Measurements from ENCODE around the gene GCH1.
"Not testable (repeated sequence)": the region's sequence is repeated elsewhere in the genome, so short reads cannot be mapped to it uniquely, and the experiment has no call there.

The GCH1 gene

DNA sequence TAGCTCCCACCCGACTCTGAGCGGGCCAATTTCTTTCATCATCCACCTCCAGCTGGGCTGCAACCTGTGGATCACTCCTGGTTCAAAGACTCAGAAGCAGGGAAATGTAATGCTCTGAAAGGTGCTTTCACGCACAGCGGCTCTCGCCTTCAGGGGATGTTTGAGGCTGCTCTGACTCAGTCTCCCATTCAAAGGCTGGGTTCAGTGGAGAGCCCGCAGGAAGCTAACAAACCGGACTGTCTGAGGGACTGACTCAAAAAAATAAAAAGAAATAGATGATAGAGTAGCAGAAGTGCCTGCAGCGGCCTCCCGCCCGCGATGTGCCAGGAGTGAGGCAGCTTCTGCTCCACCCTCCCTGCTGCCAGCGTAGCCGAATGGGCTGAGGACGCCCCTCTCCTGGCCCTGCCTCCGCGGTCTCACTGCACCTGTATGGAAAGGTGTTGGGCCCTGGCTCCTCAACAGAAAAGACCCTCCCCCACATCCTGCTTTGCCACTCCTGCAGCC lies 98.0 kb downstream of the GCH1 start:
- Histone ChIP-seq H3K27me3 (ENCODE audit: insufficient read depth, poor library complexity, severe bottlenecking) (peaks cover 12% of the 10 kb centered on the region), H3K27ac (replicated peaks) (no peak overlapping the region), H3K4me3 (replicated peaks; ENCODE audit: insufficient read depth, low read length) (no peak overlapping the region)
- no peak for DNase-seq (ENCODE audit: low read depth in 1 of 2, low spot score in 1 of 2)
- TF ChIP-seq, protein P1, sequence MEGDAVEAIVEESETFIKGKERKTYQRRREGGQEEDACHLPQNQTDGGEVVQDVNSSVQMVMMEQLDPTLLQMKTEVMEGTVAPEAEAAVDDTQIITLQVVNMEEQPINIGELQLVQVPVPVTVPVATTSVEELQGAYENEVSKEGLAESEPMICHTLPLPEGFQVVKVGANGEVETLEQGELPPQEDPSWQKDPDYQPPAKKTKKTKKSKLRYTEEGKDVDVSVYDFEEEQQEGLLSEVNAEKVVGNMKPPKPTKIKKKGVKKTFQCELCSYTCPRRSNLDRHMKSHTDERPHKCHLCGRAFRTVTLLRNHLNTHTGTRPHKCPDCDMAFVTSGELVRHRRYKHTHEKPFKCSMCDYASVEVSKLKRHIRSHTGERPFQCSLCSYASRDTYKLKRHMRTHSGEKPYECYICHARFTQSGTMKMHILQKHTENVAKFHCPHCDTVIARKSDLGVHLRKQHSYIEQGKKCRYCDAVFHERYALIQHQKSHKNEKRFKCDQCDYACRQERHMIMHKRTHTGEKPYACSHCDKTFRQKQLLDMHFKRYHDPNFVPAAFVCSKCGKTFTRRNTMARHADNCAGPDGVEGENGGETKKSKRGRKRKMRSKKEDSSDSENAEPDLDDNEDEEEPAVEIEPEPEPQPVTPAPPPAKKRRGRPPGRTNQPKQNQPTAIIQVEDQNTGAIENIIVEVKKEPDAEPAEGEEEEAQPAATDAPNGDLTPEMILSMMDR (IDR thresholded peaks at IDR 0.05; ENCODE audit: insufficient read depth, low read length), result no peak
- TF ChIP-seq, protein P2, sequence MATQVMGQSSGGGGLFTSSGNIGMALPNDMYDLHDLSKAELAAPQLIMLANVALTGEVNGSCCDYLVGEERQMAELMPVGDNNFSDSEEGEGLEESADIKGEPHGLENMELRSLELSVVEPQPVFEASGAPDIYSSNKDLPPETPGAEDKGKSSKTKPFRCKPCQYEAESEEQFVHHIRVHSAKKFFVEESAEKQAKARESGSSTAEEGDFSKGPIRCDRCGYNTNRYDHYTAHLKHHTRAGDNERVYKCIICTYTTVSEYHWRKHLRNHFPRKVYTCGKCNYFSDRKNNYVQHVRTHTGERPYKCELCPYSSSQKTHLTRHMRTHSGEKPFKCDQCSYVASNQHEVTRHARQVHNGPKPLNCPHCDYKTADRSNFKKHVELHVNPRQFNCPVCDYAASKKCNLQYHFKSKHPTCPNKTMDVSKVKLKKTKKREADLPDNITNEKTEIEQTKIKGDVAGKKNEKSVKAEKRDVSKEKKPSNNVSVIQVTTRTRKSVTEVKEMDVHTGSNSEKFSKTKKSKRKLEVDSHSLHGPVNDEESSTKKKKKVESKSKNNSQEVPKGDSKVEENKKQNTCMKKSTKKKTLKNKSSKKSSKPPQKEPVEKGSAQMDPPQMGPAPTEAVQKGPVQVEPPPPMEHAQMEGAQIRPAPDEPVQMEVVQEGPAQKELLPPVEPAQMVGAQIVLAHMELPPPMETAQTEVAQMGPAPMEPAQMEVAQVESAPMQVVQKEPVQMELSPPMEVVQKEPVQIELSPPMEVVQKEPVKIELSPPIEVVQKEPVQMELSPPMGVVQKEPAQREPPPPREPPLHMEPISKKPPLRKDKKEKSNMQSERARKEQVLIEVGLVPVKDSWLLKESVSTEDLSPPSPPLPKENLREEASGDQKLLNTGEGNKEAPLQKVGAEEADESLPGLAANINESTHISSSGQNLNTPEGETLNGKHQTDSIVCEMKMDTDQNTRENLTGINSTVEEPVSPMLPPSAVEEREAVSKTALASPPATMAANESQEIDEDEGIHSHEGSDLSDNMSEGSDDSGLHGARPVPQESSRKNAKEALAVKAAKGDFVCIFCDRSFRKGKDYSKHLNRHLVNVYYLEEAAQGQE (IDR thresholded peaks at IDR 0.05; ENCODE audit: insufficient replicate concordance, low read depth), result no peak
- TF ChIP-seq POLR2AphosphoS5 (IDR thresholded peaks at IDR 0.05; ENCODE audit: low read depth) (no peak), GABPA (IDR thresholded peaks at IDR 0.05; ENCODE audit: low read depth) (no peak), SPI1 (IDR thresholded peaks at IDR 0.05; ENCODE audit: borderline replicate concordance, low read depth) (no peak)

DNA sequence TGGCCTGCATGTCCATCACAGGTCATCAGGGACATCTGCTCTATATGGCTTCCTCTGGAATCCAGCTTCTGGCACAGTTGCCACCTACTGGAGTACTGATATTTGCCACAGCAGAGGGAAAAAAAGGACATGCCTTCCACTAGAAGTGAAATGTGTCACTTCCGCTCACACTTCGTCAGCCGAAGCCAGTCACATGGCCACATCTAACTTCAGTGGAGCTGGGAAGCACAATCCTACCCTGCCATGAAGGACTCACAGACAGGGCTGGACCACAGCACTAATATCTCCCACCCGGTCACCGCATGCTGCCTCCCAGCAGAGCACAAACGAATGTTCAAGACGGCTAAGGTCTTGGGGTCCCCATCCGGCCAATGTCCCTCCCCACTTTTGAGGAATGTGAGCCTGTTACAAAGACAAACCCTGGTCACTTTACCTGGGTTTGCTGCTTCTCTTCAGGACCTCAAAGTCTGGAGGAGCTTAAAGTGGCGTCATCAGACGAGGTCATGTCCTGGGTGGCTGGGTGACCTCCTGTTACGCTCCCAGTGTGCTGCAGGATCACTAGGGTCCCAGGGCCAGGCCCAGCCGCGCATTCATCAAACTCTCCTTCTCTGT lies 98.6 kb downstream of the GCH1 start:
- no peak overlapping the region for H3K27ac ChIP-seq (replicated peaks)
- H3K27me3 ChIP-seq (ENCODE audit: insufficient read depth, poor library complexity, severe bottlenecking), result peaks cover 12% of the 10 kb centered on the region
- TF ChIP-seq, protein P2 (IDR thresholded peaks at IDR 0.05; ENCODE audit: insufficient replicate concordance, low read depth), result no peak
- TF ChIP-seq, protein P1 (IDR thresholded peaks at IDR 0.05; ENCODE audit: insufficient read depth, low read length), result no peak
- TF ChIP-seq GABPA (IDR thresholded peaks at IDR 0.05; ENCODE audit: low read depth) (no peak), SPI1 (IDR thresholded peaks at IDR 0.05; ENCODE audit: borderline replicate concordance, low read depth) (no peak), POLR2AphosphoS5 (IDR thresholded peaks at IDR 0.05; ENCODE audit: low read depth) (no peak)
- DNase-seq (ENCODE audit: low read depth in 1 of 2, low spot score in 1 of 2), result no peak
- no peak overlapping the region for H3K4me3 ChIP-seq (replicated peaks; ENCODE audit: insufficient read depth, low read length)

DNA sequence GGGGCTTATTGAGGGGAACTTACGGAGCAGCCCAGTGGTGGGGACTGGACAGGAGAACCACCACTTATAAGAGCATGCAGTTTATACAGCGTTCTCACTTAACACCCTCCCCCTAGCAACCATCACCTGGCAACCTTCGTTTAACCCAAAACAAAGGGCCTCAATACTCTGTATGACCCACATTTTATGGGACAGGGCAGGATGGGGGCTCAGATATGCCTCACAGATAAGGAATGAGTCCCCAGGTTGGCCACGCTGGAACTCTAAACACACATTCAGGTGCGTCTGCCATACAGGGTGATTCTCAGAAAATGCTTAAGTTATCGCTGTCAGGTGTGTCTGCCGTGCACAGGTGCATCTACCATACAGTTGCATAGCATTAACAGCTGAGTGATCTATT lies 99.2 kb downstream of the GCH1 start:
- TF ChIP-seq SPI1 (IDR thresholded peaks at IDR 0.05; ENCODE audit: borderline replicate concordance, low read depth) (no peak), GABPA (IDR thresholded peaks at IDR 0.05; ENCODE audit: low read depth) (no peak)
- TF ChIP-seq, protein P1 (IDR thresholded peaks at IDR 0.05; ENCODE audit: insufficient read depth, low read length), result no peak
- TF ChIP-seq, protein P2 (IDR thresholded peaks at IDR 0.05; ENCODE audit: insufficient replicate concordance, low read depth), result no peak
- Histone ChIP-seq H3K4me3 (replicated peaks; ENCODE audit: insufficient read depth, low read length) (no peak overlapping the region), H3K27me3 (ENCODE audit: insufficient read depth, poor library complexity, severe bottlenecking) (peaks cover 12% of the 10 kb centered on the region), H3K27ac (replicated peaks) (no peak overlapping the region)
- DNase-seq (ENCODE audit: low read depth in 1 of 2, low spot score in 1 of 2), result no peak

DNA sequence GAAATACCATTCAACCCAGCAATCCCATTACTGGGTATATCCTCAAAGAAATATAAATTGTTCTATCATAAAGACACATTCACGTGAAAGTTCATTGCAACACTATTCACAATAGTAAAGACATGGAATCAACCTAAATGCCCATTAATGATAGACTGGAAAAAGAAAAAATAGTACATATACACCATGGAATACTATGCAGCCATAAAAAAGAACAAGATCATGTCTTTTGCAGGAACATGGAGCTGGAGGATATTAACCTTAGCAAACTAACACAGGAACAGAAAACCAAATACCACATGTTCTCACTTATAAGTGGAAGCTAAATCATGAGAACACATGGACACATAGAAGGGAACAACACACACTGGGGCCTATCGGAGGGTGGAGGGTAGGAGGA lies 101.1 kb downstream of the GCH1 start:
- not testable (repeated sequence) for DNase-seq (ENCODE audit: low read depth in 1 of 2, low spot score in 1 of 2); H3K4me3 ChIP-seq (replicated peaks; ENCODE audit: insufficient read depth, low read length); H3K27ac ChIP-seq (replicated peaks)
- H3K27me3 ChIP-seq (ENCODE audit: insufficient read depth, poor library complexity, severe bottlenecking), result peaks cover 12% of the 10 kb centered on the region

All from HL-60 (cell line).